Activated naive CD8-positive, alpha-beta T cell (primary cell): ENCODE results near the gene EFNB3.

Experiments used
- H3K27ac Mint-ChIP-seq: one replicate; pipeline ENCODE4 v1.8.0; 2021; ENCODE audit warnings: mixed read lengths
- H3K27me3 Mint-ChIP-seq: one replicate; pipeline ENCODE4 v1.8.0; 2021; ENCODE audit warnings: mixed read lengths
- H3K36me3 Mint-ChIP-seq: one replicate; pipeline ENCODE4 v1.8.0; 2021; ENCODE audit warnings: mixed read lengths
- H3K4me1 Mint-ChIP-seq: one replicate; pipeline ENCODE4 v1.8.0; 2021; ENCODE audit warnings: low read depth, mixed read lengths
- H3K4me3 Mint-ChIP-seq: one replicate; pipeline ENCODE4 v1.8.0; 2021; ENCODE audit warnings: mild to moderate bottlenecking, mixed read lengths
- H3K9me3 Mint-ChIP-seq: one replicate; pipeline ENCODE4 v1.8.0; 2021; ENCODE audit warnings: low read depth, mixed read lengths

EFNB3 gene

GRCh38 chr17:7709031-7709430 is 4.0 kb downstream of the EFNB3 start:
- peaks cover 28% of the 10 kb centered on the region for H3K4me1 Mint-ChIP-seq
- peaks cover 3% of the 10 kb centered on the region for H3K36me3 Mint-ChIP-seq
- H3K27ac Mint-ChIP-seq = no peak overlapping the region
- no peaks in the 10 kb centered on the region for H3K9me3 Mint-ChIP-seq
- H3K4me3 Mint-ChIP-seq = no peak overlapping the region
- peaks cover 26% of the 10 kb centered on the region for H3K27me3 Mint-ChIP-seq

GRCh38 chr17:7710301-7710700 is 5.3 kb downstream of the EFNB3 start:
- Mint-ChIP-seq H3K4me1 (peaks cover 21% of the 10 kb centered on the region), H3K4me3 (no peak overlapping the region), H3K27me3 (peaks cover 21% of the 10 kb centered on the region), H3K9me3 (no peaks in the 10 kb centered on the region), H3K36me3 (peaks cover 3% of the 10 kb centered on the region), H3K27ac (no peak overlapping the region)

GRCh38 chr17:7711051-7711755 is 6.2 kb downstream of the EFNB3 start:
- no peaks in the 10 kb centered on the region for H3K9me3 Mint-ChIP-seq
- peaks cover 16% of the 10 kb centered on the region for H3K4me1 Mint-ChIP-seq
- H3K4me3 Mint-ChIP-seq = no peak overlapping the region
- H3K27ac Mint-ChIP-seq = no peak overlapping the region
- peaks cover 21% of the 10 kb centered on the region for H3K27me3 Mint-ChIP-seq
- H3K36me3 Mint-ChIP-seq = peaks cover 3% of the 10 kb centered on the region

- Mint-ChIP-seq H3K4me1 (peaks cover 22% of the 10 kb centered on the region), H3K36me3 (peaks cover 3% of the 10 kb centered on the region), H3K9me3 (no peaks in the 10 kb centered on the region), H3K27ac (no peak overlapping the region), H3K27me3 (peaks cover 21% of the 10 kb centered on the region), H3K4me3 (no peak overlapping the region)
Observed at GRCh38 chr17:7712111-7712771, 7.2 kb downstream of the EFNB3 start.

- peaks cover 28% of the 10 kb centered on the region for H3K27me3 Mint-ChIP-seq
- peaks cover 33% of the 10 kb centered on the region for H3K4me1 Mint-ChIP-seq
- H3K27ac Mint-ChIP-seq = no peak overlapping the region
- H3K4me3 Mint-ChIP-seq = no peak overlapping the region
- no peaks in the 10 kb centered on the region for H3K9me3 Mint-ChIP-seq
- H3K36me3 Mint-ChIP-seq = peaks cover 3% of the 10 kb centered on the region
Observed at GRCh38 chr17:7713782-7714181, 8.8 kb downstream of the EFNB3 start.

GRCh38 chr17:7714721-7715594 is 10.0 kb downstream of the EFNB3 start:
- no peaks in the 10 kb centered on the region for H3K9me3 Mint-ChIP-seq
- H3K4me3 Mint-ChIP-seq = no peak overlapping the region
- H3K4me1 Mint-ChIP-seq = peaks cover 31% of the 10 kb centered on the region
- peaks cover 3% of the 10 kb centered on the region for H3K36me3 Mint-ChIP-seq
- H3K27me3 Mint-ChIP-seq = peaks cover 29% of the 10 kb centered on the region
- no peak overlapping the region for H3K27ac Mint-ChIP-seq

- Mint-ChIP-seq H3K27ac (no peak overlapping the region), H3K4me3 (peak overlapping the region; percentile 74), H3K4me1 (peaks cover 22% of the 10 kb centered on the region), H3K9me3 (no peaks in the 10 kb centered on the region), H3K36me3 (peaks cover 3% of the 10 kb centered on the region), H3K27me3 (peaks cover 33% of the 10 kb centered on the region)
Observed at GRCh38 chr17:7715936-7716886, 11.2 kb downstream of the EFNB3 start.

GRCh38 chr17:7716901-7717755 is 12.1 kb downstream of the EFNB3 start, which contains the start of gene DNAH2:
Gene DNAH2, plus strand, starts transcription at chr17:7717744. Its CDS starts 1,991 bp downstream, at chr17:7719735.
- Mint-ChIP-seq H3K27me3 (peaks cover 29% of the 10 kb centered on the region), H3K36me3 (no peaks in the 10 kb centered on the region), H3K27ac (no peak within 1 kb of the TSS), H3K4me1 (peaks cover 20% of the 10 kb centered on the region), H3K4me3 (peak within 1 kb of the TSS; percentile 80), H3K9me3 (no peaks in the 10 kb centered on the region)

- H3K4me1 Mint-ChIP-seq = peaks cover 18% of the 10 kb centered on the region
- no peaks in the 10 kb centered on the region for H3K36me3 Mint-ChIP-seq
- H3K27ac Mint-ChIP-seq = no peak overlapping the region
- peaks cover 31% of the 10 kb centered on the region for H3K27me3 Mint-ChIP-seq
- no peaks in the 10 kb centered on the region for H3K9me3 Mint-ChIP-seq
- peak overlapping the region; percentile 80 for H3K4me3 Mint-ChIP-seq
Observed at GRCh38 chr17:7717756-7718350, 12.9 kb downstream of the EFNB3 start.

- Mint-ChIP-seq H3K27me3 (peaks cover 31% of the 10 kb centered on the region), H3K9me3 (no peaks in the 10 kb centered on the region), H3K4me3 (no peak overlapping the region), H3K27ac (no peak overlapping the region), H3K4me1 (peaks cover 17% of the 10 kb centered on the region), H3K36me3 (no peaks in the 10 kb centered on the region)
Observed at GRCh38 chr17:7719661-7720060, 14.7 kb downstream of the EFNB3 start.

- H3K36me3 Mint-ChIP-seq = no peaks in the 10 kb centered on the region
- no peaks in the 10 kb centered on the region for H3K9me3 Mint-ChIP-seq
- peaks cover 17% of the 10 kb centered on the region for H3K4me1 Mint-ChIP-seq
- H3K4me3 Mint-ChIP-seq = no peak overlapping the region
- H3K27me3 Mint-ChIP-seq = peaks cover 31% of the 10 kb centered on the region
- H3K27ac Mint-ChIP-seq = no peak overlapping the region
Observed at GRCh38 chr17:7720125-7720524, 15.1 kb downstream of the EFNB3 start.

GRCh38 chr17:7721612-7722011 is 16.6 kb downstream of the EFNB3 start:
- H3K4me3 Mint-ChIP-seq = no peak overlapping the region
- H3K27me3 Mint-ChIP-seq = peaks cover 28% of the 10 kb centered on the region
- no peak overlapping the region for H3K27ac Mint-ChIP-seq
- no peaks in the 10 kb centered on the region for H3K36me3 Mint-ChIP-seq
- no peaks in the 10 kb centered on the region for H3K9me3 Mint-ChIP-seq
- peaks cover 13% of the 10 kb centered on the region for H3K4me1 Mint-ChIP-seq

GRCh38 chr17:7727886-7728285 is 22.9 kb downstream of the EFNB3 start:
- no peaks in the 10 kb centered on the region for H3K9me3 Mint-ChIP-seq
- peaks cover 17% of the 10 kb centered on the region for H3K27me3 Mint-ChIP-seq
- H3K27ac Mint-ChIP-seq = no peak overlapping the region
- no peak overlapping the region for H3K4me3 Mint-ChIP-seq
- no peaks in the 10 kb centered on the region for H3K36me3 Mint-ChIP-seq
- no peaks in the 10 kb centered on the region for H3K4me1 Mint-ChIP-seq
